HepG2 (cell line): Measurements from ENCODE around the gene ZNF763. TPM values are rescaled to one million over a fixed set of nuclear protein-coding genes. Genes with fewer than 3 reads are reported as not detected.

Experiments used
- ARID5B ChIP-seq: IDR thresholded peaks from 2 replicates; pipeline ENCODE4 v1.4.0; 2020; ENCODE audit warnings: mild to moderate bottlenecking, missing genetic modification reagents
- CBX2 ChIP-seq, 2 experiments: fragments of 200-600 bp in 1 of 2; sonication (generic); formaldehyde crosslinking in 1 of 2; IDR thresholded peaks; 2 replicates each; pipeline versions ENCODE4 v1.7.0 to v1.8.1; 2018 to 2022; ENCODE audit warnings: low read depth in 2 of 2, low read length in 1 of 2, mild to moderate bottlenecking in 1 of 2, missing genetic modification reagents in 1 of 2
- E2F2 ChIP-seq: sonication (generic); formaldehyde crosslinking; IDR thresholded peaks from 2 replicates; pipeline ENCODE4 v1.4.0; 2020; ENCODE audit warnings: missing genetic modification reagents, borderline replicate concordance
- HBP1 ChIP-seq: IDR thresholded peaks from 2 replicates; pipeline ENCODE4 v1.6.1; 2016; ENCODE audit warnings: low read depth, control low read depth
- HNRNPH1 ChIP-seq: fragments of 200-400 bp; formaldehyde crosslinking; optimal IDR thresholded peaks from 2 replicates; pipeline ENCODE3; 2017; ENCODE audit warnings: mild to moderate bottlenecking, low read depth, low read length
- LBX2 ChIP-seq: sonication (generic); formaldehyde crosslinking; IDR thresholded peaks from 2 replicates; pipeline ENCODE4 v1.5.0; 2020; ENCODE audit warnings: missing genetic modification reagents, mild to moderate bottlenecking, borderline replicate concordance
- MAFK ChIP-seq, 2 experiments: IDR thresholded peaks in 1 of 2; conservative IDR thresholded peaks in 1 of 2; 2 replicates each; pipeline ENCODE4 v1.6.1; 2011; ENCODE audit warnings: improper control_type of control experiment in 2 of 2, low read length in 2 of 2
- NCOA1 ChIP-seq: sonication (generic); formaldehyde crosslinking; IDR thresholded peaks from 2 replicates; pipeline ENCODE4 v1.9.0; 2021; ENCODE audit warnings: missing genetic modification reagents
- PBX3 ChIP-seq: sonication (generic); formaldehyde crosslinking; IDR thresholded peaks from 2 replicates; pipeline ENCODE4 v1.8.1; 2023; ENCODE audit warnings: missing genetic modification reagents, inconsistent platforms, borderline replicate concordance
- SIX4 ChIP-seq: sonication (generic); formaldehyde crosslinking; IDR thresholded peaks from 2 replicates; pipeline ENCODE4 v1.4.0; 2020; ENCODE audit warnings: missing genetic modification reagents
- SMYD3 ChIP-seq: sonication (generic); formaldehyde crosslinking; IDR thresholded peaks from 2 replicates; pipeline ENCODE4 v1.8.1; 2023; ENCODE audit warnings: mild to moderate bottlenecking, missing genetic modification reagents
- ZNF44 ChIP-seq: sonication (generic); formaldehyde crosslinking; IDR thresholded peaks from 2 replicates; pipeline ENCODE4 v1.5.1; 2020; ENCODE audit warnings: mild to moderate bottlenecking, missing genetic modification reagents
- ZNF496 ChIP-seq: sonication (generic); formaldehyde crosslinking; IDR thresholded peaks from 2 replicates; pipeline ENCODE4 v1.8.1; 2023; ENCODE audit warnings: mild to moderate bottlenecking, moderate library complexity, missing genetic modification reagents; ENCODE audit not compliant: insufficient replicate concordance
- ZNF513 ChIP-seq: sonication (generic); formaldehyde crosslinking; conservative IDR thresholded peaks from 2 replicates; pipeline ENCODE4 v1.5.0; 2020; ENCODE audit warnings: missing genetic modification reagents
- ZNF547 ChIP-seq: sonication (generic); formaldehyde crosslinking; IDR thresholded peaks from 2 replicates; pipeline ENCODE4 v1.5.1; 2020; ENCODE audit warnings: mild to moderate bottlenecking, missing genetic modification reagents
- ZNF720 ChIP-seq: sonication (generic); formaldehyde crosslinking; IDR thresholded peaks from 2 replicates; pipeline ENCODE4 v1.4.0; 2020; ENCODE audit warnings: missing genetic modification reagents
- ZSCAN12 ChIP-seq: sonication (generic); formaldehyde crosslinking; IDR thresholded peaks from 2 replicates; pipeline ENCODE4 v1.9.0; 2021; ENCODE audit warnings: mild to moderate bottlenecking, missing genetic modification reagents
- ZSCAN31 ChIP-seq: sonication (generic); formaldehyde crosslinking; IDR thresholded peaks from 2 replicates; pipeline ENCODE4 v1.5.0; 2020; ENCODE audit warnings: low read depth, mild to moderate bottlenecking, missing genetic modification reagents
- polyA plus RNA-seq, 8 experiments: library from polyadenylated mRNA; depleted of rRNA in 3 of 8; stranded (reverse) in 7 of 8; unstranded in 1 of 8; fragments of >200 nt; fragmentation: Illumina TruSeq in 4 of 8; extraction: Trizol in 4 of 8; gene quantifications; 2 replicates each; pipeline versions ENCODE4 v1.2.1 to v1.2.3, GENCODE V29; 2011 to 2016; ENCODE audit warnings: low read depth in 4 of 8, missing spikeins in 1 of 8, mixed read lengths in 1 of 8; ENCODE audit not compliant: insufficient read depth in 1 of 8
- total RNA-seq, 5 experiments: library from RNA; depleted of rRNA; stranded (reverse); fragments of >200 nt; fragmentation: Illumina TruSeq; extraction: Trizol; gene quantifications; 2 replicates each; pipeline ENCODE4 v1.2.3, GENCODE V29; 2016; ENCODE audit warnings: low read depth in 1 of 5

The ZNF763 gene
- total and polyA plus RNA-seq, 2 of the 13 experiments (the other 11 are each of a cell fraction or from before 2014, with no cell fraction given): 0.08 to 0.42 TPM

- TF ChIP-seq LBX2 (CRISPR knock-in tag) (no peak), HBP1 (CRISPR knock-in tag) (no peak; the same call in 1 of the 2 replicates), ZNF513 (CRISPR knock-in tag) (no peak), SIX4 (CRISPR knock-in tag) (peak; percentile 5; the same call in 1 of the 2 replicates), ARID5B (CRISPR knock-in tag) (peak; percentile 39; the same call in 1 of the 2 replicates), ZNF547 (CRISPR knock-in tag) (peak; percentile 74; the same call in 1 of the 2 replicates), NCOA1 (no peak; the same call in 1 of the 2 replicates), MAFK (conservative IDR thresholded peaks at IDR 0.05 in 1 of 2, IDR thresholded peaks at IDR 0.05 in 1 of 2; ENCODE audit: low read length in 2 of 2) (no peak), ZNF720 (no peak), HNRNPH1 (no peak), CBX2 (IDR thresholded peaks at IDR 0.05; ENCODE audit: low read depth, low read length) (no peak), CBX2 (CRISPR knock-in tag; IDR thresholded peaks at IDR 0.05; ENCODE audit: low read depth) (no peak), ZNF44 (CRISPR knock-in tag) (no peak), E2F2 (peak; percentile 12; the same call in 1 of the 2 replicates), ZSCAN31 (CRISPR knock-in tag) (peak; percentile 68; the same call in 1 of the 2 replicates), PBX3 (CRISPR knock-in tag) (no peak; the same call in 1 of the 2 replicates), ZSCAN12 (CRISPR knock-in tag) (no peak), SMYD3 (CRISPR knock-in tag) (0 out of 2 replicates have a peak, but pooled peaks have one; percentile 73), ZNF496 (CRISPR knock-in tag) (no peak)
These were observed 39.8 kb upstream of the ZNF763 start, which contains the start of gene ZNF700 (continued) for GRCh38 chr19:11924886-11925650.
